HUES64 (cell line): Measurements from ENCODE around the gene WNT9B.

ENCODE experiments used
- H3K27ac ChIP-seq: 2 replicates; pipeline ENCODE4 v1.7.0; 2013; ENCODE audit warnings: low read depth, low read length, inconsistent platforms
- H3K27me3 ChIP-seq: 2 replicates; pipeline ENCODE4 v1.6.1; 2013; ENCODE audit warnings: mild to moderate bottlenecking, low read length; ENCODE audit not compliant: insufficient read depth
- H3K36me3 ChIP-seq: 2 replicates; pipeline ENCODE4 v1.6.1; 2013; ENCODE audit warnings: mild to moderate bottlenecking, low read length; ENCODE audit not compliant: insufficient read depth
- H3K4me1 ChIP-seq: 2 replicates; pipeline ENCODE4 v1.6.1; 2013; ENCODE audit warnings: mild to moderate bottlenecking, low read length, moderate library complexity; ENCODE audit not compliant: insufficient read depth
- H3K4me3 ChIP-seq: 2 replicates; pipeline ENCODE4 v1.5.1; 2013; ENCODE audit warnings: mild to moderate bottlenecking, low read length, moderate library complexity
- H3K9ac ChIP-seq: 2 replicates; pipeline ENCODE4 v1.6.1; 2013; ENCODE audit warnings: mild to moderate bottlenecking, low read depth, low read length
- H3K9me3 ChIP-seq: 2 replicates; pipeline ENCODE4 v1.6.1; 2013; ENCODE audit warnings: low read depth, low read length; ENCODE audit not compliant: insufficient read depth
- WGBS: fragments of 150-250, 120-280 bp; methylation state at CpG from one replicate; pipeline ENCODE4 v1.1.7; 2013; ENCODE audit warnings: missing lambda C conversion rate; 5-methylcytosine and 5-hydroxymethylcytosine counted together

Gene WNT9B

GRCh38 chr17:46874906-46875305 lies 23.5 kb downstream of the WNT9B start:
- 90% methylated on average over 16 of the region's 16 CpGs for WGBS
- no peaks in the 10 kb centered on the region for H3K36me3 ChIP-seq
- H3K9ac ChIP-seq = no peak overlapping the region
- H3K27me3 ChIP-seq = no peaks in the 10 kb centered on the region
- no peak overlapping the region for H3K4me3 ChIP-seq
- no peaks in the 10 kb centered on the region for H3K9me3 ChIP-seq
- no peaks in the 10 kb centered on the region for H3K4me1 ChIP-seq
- H3K27ac ChIP-seq = no peak overlapping the region

GRCh38 chr17:46875849-46876352 lies 24.5 kb downstream of the WNT9B start:
- Histone ChIP-seq H3K9me3 (no peaks in the 10 kb centered on the region), H3K4me3 (no peak overlapping the region), H3K9ac (no peak overlapping the region), H3K36me3 (no peaks in the 10 kb centered on the region), H3K4me1 (no peaks in the 10 kb centered on the region), H3K27me3 (no peaks in the 10 kb centered on the region), H3K27ac (no peak overlapping the region)
- WGBS = 92% methylated on average over 13 of the region's 13 CpGs

GRCh38 chr17:46876353-46876887 lies 25.0 kb downstream of the WNT9B start:
- Histone ChIP-seq H3K27ac (no peak overlapping the region), H3K27me3 (no peaks in the 10 kb centered on the region)
- 72% methylated on average over 12 of the region's 12 CpGs for WGBS

GRCh38 chr17:46876926-46877325 lies 25.5 kb downstream of the WNT9B start:
- WGBS = 88% methylated on average over 4 of the region's 4 CpGs
- H3K9me3 ChIP-seq = no peaks in the 10 kb centered on the region
- no peaks in the 10 kb centered on the region for H3K36me3 ChIP-seq
- H3K27ac ChIP-seq = no peak overlapping the region
- H3K27me3 ChIP-seq = no peaks in the 10 kb centered on the region
- no peak overlapping the region for H3K9ac ChIP-seq
- no peaks in the 10 kb centered on the region for H3K4me1 ChIP-seq
- no peak overlapping the region for H3K4me3 ChIP-seq

More at GRCh38 chr17:46876353-46876887, 25.0 kb downstream of the WNT9B start:
- Histone ChIP-seq H3K36me3 (no peaks in the 10 kb centered on the region), H3K9me3 (no peaks in the 10 kb centered on the region), H3K4me3 (no peak overlapping the region), H3K4me1 (no peaks in the 10 kb centered on the region), H3K9ac (no peak overlapping the region)

- WGBS = 84% methylated on average over 6 of the region's 6 CpGs
- Histone ChIP-seq H3K9ac (no peak overlapping the region), H3K4me3 (no peak overlapping the region), H3K27me3 (no peaks in the 10 kb centered on the region), H3K27ac (no peak overlapping the region), H3K4me1 (no peaks in the 10 kb centered on the region), H3K36me3 (no peaks in the 10 kb centered on the region), H3K9me3 (no peaks in the 10 kb centered on the region)
Observed at GRCh38 chr17:46877466-46877865, 26.1 kb downstream of the WNT9B start.

- H3K4me1 ChIP-seq = no peaks in the 10 kb centered on the region
Observed at GRCh38 chr17:46878055-46878454, 26.7 kb downstream of the WNT9B start.

GRCh38 chr17:46879101-46879500 lies 27.7 kb downstream of the WNT9B start:
- Histone ChIP-seq H3K27me3 (no peaks in the 10 kb centered on the region), H3K9me3 (no peaks in the 10 kb centered on the region), H3K4me1 (no peaks in the 10 kb centered on the region), H3K4me3 (no peak overlapping the region), H3K27ac (no peak overlapping the region), H3K36me3 (no peaks in the 10 kb centered on the region), H3K9ac (no peak overlapping the region)
- WGBS = 87% methylated on average over 7 of the region's 7 CpGs

More at GRCh38 chr17:46878055-46878454, 26.7 kb downstream of the WNT9B start:
- Histone ChIP-seq H3K9me3 (no peaks in the 10 kb centered on the region), H3K9ac (no peak overlapping the region), H3K36me3 (no peaks in the 10 kb centered on the region), H3K27me3 (no peaks in the 10 kb centered on the region), H3K4me3 (no peak overlapping the region), H3K27ac (no peak overlapping the region)
- WGBS = 90% methylated on average over 6 of the region's 6 CpGs

- Histone ChIP-seq H3K9ac (no peak overlapping the region), H3K4me1 (no peaks in the 10 kb centered on the region), H3K27ac (no peak overlapping the region), H3K4me3 (no peak overlapping the region), H3K36me3 (no peaks in the 10 kb centered on the region), H3K27me3 (no peaks in the 10 kb centered on the region), H3K9me3 (no peaks in the 10 kb centered on the region)
- WGBS = 83% methylated on average over 5 of the region's 5 CpGs
Observed at GRCh38 chr17:46881015-46881414, 29.6 kb downstream of the WNT9B start.

GRCh38 chr17:46882666-46883065 lies 31.3 kb downstream of the WNT9B start:
- Histone ChIP-seq H3K4me3 (no peak overlapping the region), H3K27me3 (no peaks in the 10 kb centered on the region), H3K4me1 (no peaks in the 10 kb centered on the region), H3K9ac (no peak overlapping the region), H3K27ac (no peak overlapping the region), H3K36me3 (no peaks in the 10 kb centered on the region), H3K9me3 (no peaks in the 10 kb centered on the region)
- WGBS = 89% methylated on average over 8 of the region's 8 CpGs

- Histone ChIP-seq H3K36me3 (no peaks in the 10 kb centered on the region), H3K4me3 (no peak overlapping the region), H3K27ac (no peak overlapping the region), H3K27me3 (no peaks in the 10 kb centered on the region), H3K9me3 (no peaks in the 10 kb centered on the region), H3K4me1 (no peaks in the 10 kb centered on the region), H3K9ac (no peak overlapping the region)
- WGBS = 90% methylated on average over 19 of the region's 19 CpGs
Observed at GRCh38 chr17:46883871-46884520, 32.6 kb downstream of the WNT9B start.

GRCh38 chr17:46884552-46884951 lies 33.2 kb downstream of the WNT9B start:
- Histone ChIP-seq H3K36me3 (no peaks in the 10 kb centered on the region), H3K4me3 (no peak overlapping the region), H3K4me1 (no peaks in the 10 kb centered on the region), H3K9me3 (no peaks in the 10 kb centered on the region), H3K27ac (no peak overlapping the region), H3K9ac (no peak overlapping the region), H3K27me3 (no peaks in the 10 kb centered on the region)
- 90% methylated on average over 7 of the region's 7 CpGs for WGBS
